ENCODE results near the gene ABCC1.

GRCh38 chr16:16136588-16136987, 187.2 kb downstream of the ABCC1 start:
- TF ChIP-seq CTCF (IDR thresholded peaks at IDR 0.05) (no peak), POLR2A (IDR thresholded peaks at IDR 0.05) (no peak)
